DMS79 (cell line): Measurements from ENCODE around the gene LRCH1.
"Not testable (repeated sequence)": the region's sequence is repeated elsewhere in the genome, so short reads cannot be mapped to it uniquely, and the experiment has no call there.

Experiments
- DNase-seq: peaks from one replicate; lab custom pipeline; 2025; lab: John Stamatoyannopoulos, UW

Gene LRCH1, protein sequence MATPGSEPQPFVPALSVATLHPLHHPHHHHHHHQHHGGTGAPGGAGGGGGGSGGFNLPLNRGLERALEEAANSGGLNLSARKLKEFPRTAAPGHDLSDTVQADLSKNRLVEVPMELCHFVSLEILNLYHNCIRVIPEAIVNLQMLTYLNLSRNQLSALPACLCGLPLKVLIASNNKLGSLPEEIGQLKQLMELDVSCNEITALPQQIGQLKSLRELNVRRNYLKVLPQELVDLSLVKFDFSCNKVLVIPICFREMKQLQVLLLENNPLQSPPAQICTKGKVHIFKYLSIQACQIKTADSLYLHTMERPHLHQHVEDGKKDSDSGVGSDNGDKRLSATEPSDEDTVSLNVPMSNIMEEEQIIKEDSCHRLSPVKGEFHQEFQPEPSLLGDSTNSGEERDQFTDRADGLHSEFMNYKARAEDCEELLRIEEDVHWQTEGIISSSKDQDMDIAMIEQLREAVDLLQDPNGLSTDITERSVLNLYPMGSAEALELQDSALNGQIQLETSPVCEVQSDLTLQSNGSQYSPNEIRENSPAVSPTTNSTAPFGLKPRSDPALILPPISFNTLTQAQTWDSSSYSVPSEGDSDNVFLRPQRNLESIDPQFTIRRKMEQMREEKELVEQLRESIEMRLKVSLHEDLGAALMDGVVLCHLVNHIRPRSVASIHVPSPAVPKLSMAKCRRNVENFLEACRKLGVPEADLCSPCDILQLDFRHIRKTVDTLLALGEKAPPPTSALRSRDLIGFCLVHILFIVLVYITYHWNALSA

GRCh38 chr13:46552889-46553520 is at the start of gene LRCH1:
Gene LRCH1, plus strand, starts transcription at chr13:46553170. Its CDS starts 227 bp downstream, at chr13:46553397.
- DNase-seq = peak; percentile 65

DNA sequence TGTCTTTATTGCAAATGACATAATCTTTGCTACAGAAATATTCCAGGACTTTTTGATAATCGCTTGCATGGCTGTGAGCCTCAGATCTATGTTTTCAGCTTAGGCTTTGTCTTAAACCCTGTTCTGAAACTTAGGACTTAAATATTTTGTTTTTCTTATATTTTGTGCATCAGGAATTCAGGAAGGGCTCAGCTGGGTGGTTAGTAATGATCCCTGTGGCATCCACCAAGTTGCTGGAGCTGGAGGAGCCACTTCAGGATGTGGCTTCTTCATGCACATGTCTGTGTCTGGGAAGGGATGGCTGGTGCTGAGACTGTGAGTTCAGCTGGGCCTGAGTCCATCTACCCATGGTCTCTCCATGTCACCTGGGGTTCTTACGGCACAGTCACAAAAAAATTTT is 48.9 kb upstream of the LRCH1 start:
- no peak for DNase-seq

GRCh38 chr13:46507981-46508380 is 45.0 kb upstream of the LRCH1 start:
- DNase-seq = no peak

DNA sequence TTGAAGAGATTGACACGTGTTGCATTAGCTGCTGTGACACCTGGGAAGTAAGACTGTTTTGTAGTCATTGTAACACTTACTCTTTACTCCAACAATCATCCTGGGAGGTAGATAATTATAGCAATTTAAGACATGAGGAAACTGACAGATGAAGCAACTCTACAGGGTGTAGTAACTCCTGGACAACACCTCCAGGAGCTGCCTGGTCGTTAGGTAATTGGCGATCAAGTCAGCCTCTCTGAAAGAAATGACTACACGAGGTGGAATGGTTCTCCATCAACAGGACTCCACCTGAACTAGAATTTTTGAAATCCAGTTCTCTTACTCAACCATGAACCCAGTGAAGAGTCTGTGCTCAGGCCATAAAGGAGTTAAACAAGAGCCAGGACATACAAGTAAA is 43.0 kb upstream of the LRCH1 start:
- DNase-seq = no peak

GRCh38 chr13:46515803-46516202 is 37.2 kb upstream of the LRCH1 start:
- no peak for DNase-seq

DNA sequence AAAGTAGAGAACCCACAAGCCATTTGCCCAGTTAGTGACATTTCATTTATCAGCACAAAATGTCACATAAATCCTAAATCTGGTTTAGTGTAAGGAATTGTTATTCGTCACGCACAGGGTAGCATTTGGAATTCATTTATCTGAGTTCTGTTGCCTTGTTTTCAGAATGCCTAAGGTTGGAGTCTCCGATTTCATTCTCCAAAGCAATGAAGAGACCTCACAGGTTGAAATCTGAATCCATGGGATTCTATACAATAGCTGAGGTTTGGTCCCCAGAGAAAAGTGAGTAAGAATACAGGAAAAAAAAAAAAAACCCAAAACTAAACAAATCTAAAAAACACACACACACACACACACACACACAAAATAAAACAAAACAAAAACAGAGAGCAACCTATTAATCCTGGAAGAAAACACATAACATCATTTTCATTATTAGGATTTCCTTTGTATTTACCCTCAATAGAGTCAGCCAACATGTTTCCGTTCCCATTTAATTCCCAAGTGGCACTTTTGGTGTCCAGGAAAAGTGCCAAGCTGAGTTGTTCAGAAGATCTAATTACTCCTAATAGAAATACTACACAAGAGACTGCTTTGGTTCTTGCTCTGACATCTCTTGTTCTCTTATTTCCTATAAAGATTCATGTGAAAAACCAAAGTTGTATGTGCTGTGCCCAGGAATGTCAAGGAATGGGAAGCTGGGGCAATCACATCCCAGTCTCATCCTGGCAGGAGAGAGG is 36.2 kb upstream of the LRCH1 start:
- peak; percentile 35 for DNase-seq

DNA sequence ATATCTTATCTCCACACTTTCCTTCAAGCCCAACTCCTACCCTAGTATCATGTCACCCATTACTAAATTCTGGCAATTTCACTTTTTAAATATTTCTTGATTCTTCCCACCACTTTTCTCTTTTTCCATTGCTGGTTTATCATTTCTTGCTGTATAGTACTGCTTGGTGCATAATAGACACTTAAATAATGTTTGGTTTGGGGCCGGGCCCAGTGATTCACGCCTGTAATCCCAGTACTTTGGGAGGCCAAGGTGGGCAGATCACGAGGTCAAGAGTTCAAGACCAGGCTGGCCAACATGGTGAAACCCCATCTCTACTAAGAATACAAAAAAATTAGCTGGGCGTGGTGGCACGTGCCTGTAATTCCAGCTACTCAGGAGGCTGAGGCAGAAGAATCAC is 35.2 kb upstream of the LRCH1 start:
- DNase-seq = not testable (repeated sequence)

GRCh38 chr13:46519182-46519581 is 33.8 kb upstream of the LRCH1 start:
- no peak for DNase-seq

DNA sequence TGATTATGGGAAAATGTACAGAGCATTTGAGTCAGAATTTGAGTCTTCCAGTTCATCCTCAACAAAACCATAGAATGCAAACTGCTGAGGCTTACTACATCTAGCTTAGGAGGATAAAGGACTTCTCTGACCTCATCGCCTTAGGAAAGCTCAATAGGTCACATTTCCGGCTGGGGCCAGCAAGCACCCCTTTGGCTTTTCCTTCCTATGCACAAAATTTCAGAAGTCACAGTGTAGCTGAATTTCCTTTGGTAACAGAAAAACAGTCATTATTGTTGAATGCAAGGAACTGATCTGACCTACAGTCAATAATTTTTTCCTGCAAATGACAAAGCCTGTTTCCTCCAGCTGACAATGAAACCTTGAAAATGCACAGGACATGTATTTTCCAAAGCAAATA is 32.8 kb upstream of the LRCH1 start:
- DNase-seq = no peak

- no peak for DNase-seq
Measured at GRCh38 chr13:46521486-46521885, 31.5 kb upstream of the LRCH1 start.

- no peak for DNase-seq
Measured at GRCh38 chr13:46521921-46522747, 30.8 kb upstream of the LRCH1 start.

- DNase-seq = no peak
Measured at GRCh38 chr13:46522748-46523030, 30.3 kb upstream of the LRCH1 start.

DNA sequence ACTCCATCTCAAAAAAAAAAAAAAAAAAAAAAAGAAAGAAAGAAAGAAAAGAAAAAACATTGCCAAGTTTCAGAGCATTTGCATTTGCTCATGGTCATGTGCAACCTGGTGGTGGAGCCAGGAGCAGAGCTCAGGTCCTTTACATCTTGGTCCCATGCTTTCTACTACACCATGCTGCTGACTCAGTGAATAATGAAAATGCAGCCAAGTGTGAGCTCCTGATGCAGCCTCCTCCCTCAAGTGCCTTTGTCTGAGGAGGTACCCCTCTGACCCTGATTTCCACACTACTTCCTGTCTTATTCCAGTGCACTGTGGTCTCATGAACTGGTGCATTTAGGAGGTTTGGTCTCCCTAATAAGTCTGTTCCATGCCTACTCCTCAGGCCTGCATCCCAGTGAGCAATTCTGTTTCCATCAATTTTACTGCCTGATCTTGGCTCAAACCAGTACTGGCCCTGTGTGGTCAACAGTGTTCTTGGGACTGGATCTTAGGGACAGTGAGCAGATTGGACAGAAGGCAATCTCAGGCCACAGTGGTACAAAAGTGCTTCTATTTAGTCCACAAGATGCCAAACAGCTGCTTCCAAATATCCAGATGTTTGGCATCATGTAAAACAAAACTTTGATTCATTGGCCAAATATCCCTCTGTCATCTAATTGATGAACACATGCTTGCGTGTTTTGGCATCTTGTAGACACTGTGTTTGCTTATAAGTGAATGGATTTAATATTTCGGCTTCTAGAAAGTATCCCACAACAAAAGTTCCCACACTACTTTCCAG is 28.8 kb upstream of the LRCH1 start:
- DNase-seq = no peak

DNA sequence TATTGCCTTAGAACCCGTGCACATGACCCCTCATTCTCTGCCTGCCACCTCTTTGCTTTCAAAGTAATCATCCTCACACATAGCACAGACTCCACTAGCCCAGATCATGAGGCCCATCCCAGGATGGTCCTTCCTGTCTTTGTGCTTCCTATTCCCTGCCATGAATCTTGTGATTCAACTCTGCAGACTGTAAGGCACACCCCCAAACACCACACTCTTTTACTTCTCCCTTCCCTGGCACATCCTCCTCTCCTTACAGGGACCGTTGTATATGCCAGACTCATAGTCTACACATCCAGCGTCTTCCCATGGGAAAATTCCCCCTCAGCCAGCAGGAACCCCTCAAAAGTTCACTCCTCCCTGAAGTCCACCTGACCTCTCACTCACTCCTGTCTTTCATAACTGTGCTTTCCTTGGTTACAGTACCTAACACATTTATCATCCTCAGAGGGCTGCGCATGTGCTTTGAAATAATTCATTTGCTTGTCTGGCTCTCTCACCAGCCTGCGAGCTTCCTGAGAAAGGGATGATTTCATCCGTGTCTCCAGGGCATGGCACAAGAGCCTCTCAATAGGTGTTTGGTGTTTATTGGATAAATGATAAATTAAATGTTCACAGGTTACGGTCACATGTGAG is 26.8 kb upstream of the LRCH1 start:
- peak; percentile 50 for DNase-seq

- DNase-seq = peak; percentile 50
Measured at GRCh38 chr13:46526740-46527139, 26.2 kb upstream of the LRCH1 start.

GRCh38 chr13:46527237-46527636 is 25.7 kb upstream of the LRCH1 start:
- peak; percentile 28 for DNase-seq

DNA sequence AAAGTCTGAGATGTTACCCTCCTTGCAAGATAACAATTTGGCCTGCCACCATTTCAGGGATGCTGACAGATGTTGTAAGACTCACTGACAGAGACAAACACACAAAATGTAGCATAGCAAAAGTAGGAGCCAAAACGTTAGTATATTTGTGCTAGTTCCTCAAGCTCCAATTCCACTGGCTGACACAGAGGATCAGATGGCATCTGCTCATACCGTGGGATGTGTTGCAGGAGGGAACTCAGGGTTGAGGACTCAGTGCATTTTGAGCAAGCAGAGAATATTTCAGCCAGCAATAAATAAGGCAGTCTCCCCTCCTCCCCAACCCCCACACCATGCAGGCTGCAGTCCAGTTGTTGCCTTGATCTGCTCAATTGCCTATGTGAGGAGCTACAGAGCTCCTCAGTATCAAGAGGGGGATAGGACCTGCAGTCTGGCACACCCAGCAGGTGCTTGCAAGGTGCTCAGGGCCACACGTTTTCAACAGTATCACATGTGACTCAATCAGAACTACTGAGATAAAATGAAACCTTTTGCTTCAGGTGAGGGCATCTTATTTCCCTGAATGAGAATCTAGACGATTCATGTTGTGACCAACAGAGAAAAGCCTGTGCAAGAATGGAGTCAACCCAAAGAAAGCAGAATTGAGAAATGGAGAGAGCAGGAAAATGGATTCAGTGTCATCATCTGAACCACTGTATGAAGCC is 23.6 kb upstream of the LRCH1 start:
- DNase-seq = peak; percentile 3

- no peak for DNase-seq
Measured at GRCh38 chr13:46530084-46530935, 22.7 kb upstream of the LRCH1 start.

DNA sequence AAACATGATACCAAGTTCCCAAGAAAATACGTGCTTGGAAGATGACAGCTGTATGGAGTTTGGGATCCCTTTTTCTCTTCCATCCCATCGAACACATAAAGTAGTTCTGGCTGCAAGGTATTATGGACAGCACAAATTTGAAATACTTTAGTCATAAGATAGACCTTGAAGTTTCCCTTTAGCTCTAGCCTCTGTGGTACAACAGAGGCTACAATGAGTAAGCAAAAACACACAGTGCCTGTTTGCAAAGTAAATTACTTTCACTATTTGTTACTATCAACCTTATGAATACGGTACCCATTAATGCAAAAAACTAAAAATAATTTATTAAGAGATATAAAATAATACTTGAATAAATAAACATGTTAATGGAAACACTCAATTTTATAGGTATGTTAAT is 21.0 kb upstream of the LRCH1 start:
- DNase-seq = no peak
